OCI-M2 (cell line): Measurements from ENCODE around the gene ANKRD17.
"Not testable (repeated sequence)": the region's sequence is repeated elsewhere in the genome, so short reads cannot be mapped to it uniquely, and the experiment has no call there.

Source experiments
- DNase-seq: peaks from one replicate; lab custom pipeline; 2025; ENCODE audit not compliant: unreplicated experiment; lab: John Stamatoyannopoulos, UW

The ANKRD17 gene

GRCh38 chr4:73258686-73259570, at the start of gene ANKRD17:
ANKRD17 (minus strand) TSS chr4:73258798; CDS start chr4:73258668, 130 bp downstream.
- DNase-seq, result peak; percentile 20

- peak; percentile 14 for DNase-seq
Observed at GRCh38 chr4:73308286-73308685, 49.7 kb upstream of the ANKRD17 start.

- no peak for DNase-seq
Observed at GRCh38 chr4:73303711-73304110, 45.1 kb upstream of the ANKRD17 start.

- DNase-seq, result no peak
Observed at GRCh38 chr4:73299548-73300280, 41.1 kb upstream of the ANKRD17 start.

- not testable (repeated sequence) for DNase-seq
Observed at GRCh38 chr4:73292661-73293060, 34.1 kb upstream of the ANKRD17 start.

GRCh38 chr4:73281982-73282381, 23.4 kb upstream of the ANKRD17 start:
- no peak for DNase-seq

GRCh38 chr4:73281396-73281795, 22.8 kb upstream of the ANKRD17 start:
- DNase-seq, result no peak

GRCh38 chr4:73277201-73277600, 18.6 kb upstream of the ANKRD17 start:
- no peak for DNase-seq

GRCh38 chr4:73275318-73275654, 16.7 kb upstream of the ANKRD17 start:
- DNase-seq, result no peak

- DNase-seq, result no peak
Observed at GRCh38 chr4:73272816-73273215, 14.2 kb upstream of the ANKRD17 start.

GRCh38 chr4:73267050-73267449, 8.5 kb upstream of the ANKRD17 start:
- DNase-seq, result no peak

GRCh38 chr4:73259571-73260090, 1.0 kb upstream of the ANKRD17 start:
- no peak for DNase-seq

- DNase-seq, result no peak
Observed at GRCh38 chr4:73258436-73258685, 237 bp downstream of the ANKRD17 start.

GRCh38 chr4:73257651-73258435, 755 bp downstream of the ANKRD17 start:
- no peak for DNase-seq

- DNase-seq, result peak; percentile 30
Observed at GRCh38 chr4:73257234-73257633, 1.4 kb downstream of the ANKRD17 start.

- not testable (repeated sequence) for DNase-seq
Observed at GRCh38 chr4:73255847-73256246, 2.8 kb downstream of the ANKRD17 start.

GRCh38 chr4:73252001-73252400, 6.6 kb downstream of the ANKRD17 start:
- no peak for DNase-seq

GRCh38 chr4:73251384-73251783, 7.2 kb downstream of the ANKRD17 start:
- DNase-seq, result no peak

GRCh38 chr4:73250642-73251041, 8.0 kb downstream of the ANKRD17 start:
- no peak for DNase-seq

- no peak for DNase-seq
Observed at GRCh38 chr4:73248821-73249220, 9.8 kb downstream of the ANKRD17 start.

GRCh38 chr4:73248416-73248815, 10.2 kb downstream of the ANKRD17 start:
- no peak for DNase-seq

- DNase-seq, result no peak
Observed at GRCh38 chr4:73247100-73247499, 11.5 kb downstream of the ANKRD17 start.
